ENCODE measurements around the gene NASP. TPM values are rescaled to one million over a fixed set of nuclear protein-coding genes. Genes with fewer than 3 reads are reported as not detected.

The NASP gene
- total RNA-seq, 1 experiment from 2014 or later, result 535 TPM

- Mint-ChIP-seq H3K36me3 (peaks cover 30% of the 10 kb centered on the region), H3K9me3 (no peaks in the 10 kb centered on the region), H3K27me3 (ENCODE audit: low read depth) (no peaks in the 10 kb centered on the region), H3K27ac (peak overlapping the region; percentile 46; the same call in 1 of the 2 replicates), H3K4me1 (peaks cover 15% of the 10 kb centered on the region), H3K4me3 (peak overlapping the region; percentile 92)
- TF ChIP-seq MXD4 (CRISPR knock-in tag; IDR thresholded peaks at IDR 0.05; ENCODE audit: borderline replicate concordance), result no peak
- ATAC-seq, result no peak
- DNase-seq (ENCODE audit: low spot score), result no peak
- ChIA-PET CTCF (interaction anchor here (2.9 kb wide), 1 partner anchor 18 kb away, joined by 17 read pairs; no protein-coding TSS in a partner anchor), POLR2A (interaction anchor here (1.9 to 2.6 kb wide), 2 partner anchors 31 to 33 kb away, joined by 16 to 27 read pairs; partner anchors contain the start of gene PRDX1)
Observed at GRCh38 chr1:45552331-45552730, 31.5 kb upstream of the NASP start.

- ATAC-seq (no peak), DNase-seq (ENCODE audit: low spot score) (no peak)
- POLR2A ChIA-PET, result no interaction called here
- Mint-ChIP-seq H3K4me3 (no peak overlapping the region), H3K27ac (no peak overlapping the region), H3K9me3 (no peaks in the 10 kb centered on the region), H3K27me3 (ENCODE audit: low read depth) (no peaks in the 10 kb centered on the region), H3K36me3 (peaks cover 39% of the 10 kb centered on the region), H3K4me1 (peaks cover 20% of the 10 kb centered on the region)
- TF ChIP-seq EMX1 (CRISPR knock-in tag; IDR thresholded peaks at IDR 0.05), result no peak
- TF ChIP-seq RORB (CRISPR knock-in tag; IDR thresholded peaks at IDR 0.05), result no peak
- no peak for TF ChIP-seq NR3C1 (CRISPR knock-in tag; conservative IDR thresholded peaks at IDR 0.05; ENCODE audit: low read depth)
- TF ChIP-seq ZNF263 (CRISPR knock-in tag; IDR thresholded peaks at IDR 0.05; ENCODE audit: low read depth), result no peak
- no peak for TF ChIP-seq ATF2 (CRISPR knock-in tag; IDR thresholded peaks at IDR 0.05; ENCODE audit: borderline replicate concordance, low read depth)
- no peak for TF ChIP-seq CREB1 (CRISPR knock-in tag; IDR thresholded peaks at IDR 0.05)
- TF ChIP-seq ZNF396 (CRISPR knock-in tag; IDR thresholded peaks at IDR 0.05; ENCODE audit: borderline replicate concordance), result no peak
- CTCF ChIA-PET, result interaction anchor here (0.7 kb wide), 1 partner anchor 16 kb away, joined by 4 read pairs; no protein-coding TSS in a partner anchor
Observed at GRCh38 chr1:45554198-45554597, 29.6 kb upstream of the NASP start.

GRCh38 chr1:45557422-45557944 is 26.4 kb upstream of the NASP start:
- H3K27ac Mint-ChIP-seq, result peak overlapping the region; percentile 93
- ChIA-PET CTCF (interaction anchor here (0.6 to 1.6 kb wide), 3 partner anchors 13 to 203 kb away, joined by 3 to 7 read pairs (median 3); partner anchors contain the start of genes CCDC163 and MMACHC), POLR2A (interaction anchor here (0.6 kb wide), 1 partner anchor 63 kb away, joined by 5 read pairs; no protein-coding TSS in a partner anchor)
- no peak for DNase-seq (ENCODE audit: low spot score)
- H3K36me3 Mint-ChIP-seq, result peaks cover 48% of the 10 kb centered on the region
- H3K4me3 Mint-ChIP-seq, result no peak overlapping the region
- H3K4me1 Mint-ChIP-seq, result peaks cover 10% of the 10 kb centered on the region
- H3K27me3 Mint-ChIP-seq (ENCODE audit: low read depth), result no peaks in the 10 kb centered on the region
- no peaks in the 10 kb centered on the region for H3K9me3 Mint-ChIP-seq
- 0 out of 2 replicates have a peak, but pooled peaks have one; percentile 34 for ATAC-seq
- TF ChIP-seq E2F1 (CRISPR knock-in tag; IDR thresholded peaks at IDR 0.05) (no peak), ETV6 (CRISPR knock-in tag; IDR thresholded peaks at IDR 0.05) (no peak), PRDM15 (CRISPR knock-in tag; IDR thresholded peaks at IDR 0.05) (no peak), HMGA2 (CRISPR knock-in tag; IDR thresholded peaks at IDR 0.05) (no peak), NR2C2 (CRISPR knock-in tag; IDR thresholded peaks at IDR 0.05) (no peak), ZNF423 (CRISPR knock-in tag; IDR thresholded peaks at IDR 0.05) (no peak), ZMAT4 (CRISPR knock-in tag; IDR thresholded peaks at IDR 0.05) (no peak), NFATC4 (CRISPR knock-in tag; IDR thresholded peaks at IDR 0.05) (no peak), FOXJ3 (CRISPR knock-in tag; IDR thresholded peaks at IDR 0.05; ENCODE audit: borderline replicate concordance) (no peak), ZNF416 (CRISPR knock-in tag; IDR thresholded peaks at IDR 0.05) (no peak), ZSCAN18 (CRISPR knock-in tag; IDR thresholded peaks at IDR 0.05) (no peak), GRHL2 (CRISPR knock-in tag; IDR thresholded peaks at IDR 0.05; ENCODE audit: insufficient replicate concordance, severe bottlenecking) (no peak)

All from WTC11 (cell line).